Bronchial epithelial cell (primary cell): ENCODE measurements around the gene RDH14. TPM values are rescaled to one million over a fixed set of nuclear protein-coding genes. Genes with fewer than 3 reads are reported as not detected.

ENCODE experiments used
- DNase-seq: peaks from one replicate; pipeline ENCODE4 v3.0.0-alpha.2; 2010; ENCODE audit warnings: low read depth
- FAIRE-seq: peaks from 2 replicates; lab custom pipeline; 2011; peaks lifted over from hg19 to GRCh38; lab: Jason Lieb, UNC
- H3K27me3 ChIP-seq: 2 replicates; pipeline ENCODE4 v1.5.1; 2011; ENCODE audit warnings: low read length; ENCODE audit not compliant: control insufficient read depth, insufficient read depth
- H3K36me3 ChIP-seq: 2 replicates; pipeline ENCODE4 v1.5.1; 2011; ENCODE audit warnings: low read length; ENCODE audit not compliant: control insufficient read depth, insufficient read depth
- H3K4me3 ChIP-seq: 2 replicates; pipeline ENCODE4 v1.5.1; 2011; ENCODE audit warnings: mild to moderate bottlenecking, low read depth, low read length, control low read depth
- CTCF ChIP-seq: IDR thresholded peaks from 2 replicates; pipeline ENCODE4 v1.5.1; 2011; ENCODE audit warnings: mild to moderate bottlenecking, moderate library complexity, low read length, control low read depth, inconsistent platforms; ENCODE audit not compliant: insufficient read depth, severe bottlenecking
- total RNA-seq: library from RNA; depleted of rRNA; stranded (reverse); fragments of >200 nt; gene quantifications from 2 replicates; pipeline ENCODE4 v1.2.1, GENCODE V29; 2014

RDH14 gene
- total RNA-seq, 1 donor from 2014 or later = 18.2 TPM

GRCh38 chr2:18540872-18541271, 19.6 kb downstream of the RDH14 start:
- Histone ChIP-seq H3K36me3 (no peaks in the 10 kb centered on the region), H3K27me3 (no peaks in the 10 kb centered on the region), H3K4me3 (no peak overlapping the region)
- no peak for FAIRE-seq
- no peak for TF ChIP-seq CTCF
- DNase-seq = no peak

- Histone ChIP-seq H3K4me3 (no peak overlapping the region), H3K27me3 (no peaks in the 10 kb centered on the region), H3K36me3 (no peaks in the 10 kb centered on the region)
- TF ChIP-seq CTCF = no peak
- FAIRE-seq (no peak), DNase-seq (no peak)
Measured at GRCh38 chr2:18536697-18537096, 23.8 kb downstream of the RDH14 start.

- no peaks in the 10 kb centered on the region for H3K27me3 ChIP-seq
- FAIRE-seq = peak; percentile 68
- no peaks in the 10 kb centered on the region for H3K36me3 ChIP-seq
- peak; percentile 97 for DNase-seq
- no peak overlapping the region for H3K4me3 ChIP-seq
- no peak for TF ChIP-seq CTCF
Measured at GRCh38 chr2:18536100-18536499, 24.4 kb downstream of the RDH14 start.

- no peaks in the 10 kb centered on the region for H3K27me3 ChIP-seq
- H3K4me3 ChIP-seq = no peak overlapping the region
- TF ChIP-seq CTCF = no peak
- DNase-seq (no peak), FAIRE-seq (no peak)
- H3K36me3 ChIP-seq = no peaks in the 10 kb centered on the region
Measured at GRCh38 chr2:18531194-18531593, 29.3 kb downstream of the RDH14 start.

GRCh38 chr2:18527822-18528221, 32.6 kb downstream of the RDH14 start:
- H3K4me3 ChIP-seq = no peak overlapping the region
- no peak for DNase-seq
- no peak for FAIRE-seq
- no peaks in the 10 kb centered on the region for H3K27me3 ChIP-seq
- H3K36me3 ChIP-seq = no peaks in the 10 kb centered on the region
- no peak for TF ChIP-seq CTCF

GRCh38 chr2:18527326-18527725, 33.1 kb downstream of the RDH14 start:
- DNase-seq (no peak), FAIRE-seq (no peak)
- TF ChIP-seq CTCF = no peak
- no peaks in the 10 kb centered on the region for H3K27me3 ChIP-seq
- no peaks in the 10 kb centered on the region for H3K36me3 ChIP-seq
- H3K4me3 ChIP-seq = no peak overlapping the region
